SKM-1 (cell line): ENCODE measurements around the gene GPR135.
"Not testable (repeated sequence)": the region's sequence is repeated elsewhere in the genome, so short reads cannot be mapped to it uniquely, and the experiment has no call there.

Source experiments
- DNase-seq: peaks from one replicate; lab custom pipeline; 2025; ENCODE audit not compliant: unreplicated experiment; lab: John Stamatoyannopoulos, UW

The GPR135 gene

GRCh38 chr14:59478540-59478939 lies 13.4 kb upstream of the GPR135 start:
- DNase-seq: no peak

- DNase-seq: no peak
Measured at GRCh38 chr14:59475709-59476108, 10.5 kb upstream of the GPR135 start.

- DNase-seq: no peak
Measured at GRCh38 chr14:59474172-59474571, 9.0 kb upstream of the GPR135 start.

- no peak for DNase-seq
Measured at GRCh38 chr14:59464486-59465315, 479 bp downstream of the GPR135 start.

- no peak for DNase-seq
Measured at GRCh38 chr14:59463787-59464485, 1.2 kb downstream of the GPR135 start.

- no peak for DNase-seq
Measured at GRCh38 chr14:59461891-59462290, 3.3 kb downstream of the GPR135 start.

- DNase-seq: no peak
Measured at GRCh38 chr14:59460378-59460777, 4.8 kb downstream of the GPR135 start.

GRCh38 chr14:59458486-59458885 lies 6.7 kb downstream of the GPR135 start:
- DNase-seq: no peak

GRCh38 chr14:59455411-59455810 lies 9.8 kb downstream of the GPR135 start:
- no peak for DNase-seq

GRCh38 chr14:59454139-59454538 lies 11.0 kb downstream of the GPR135 start:
- no peak for DNase-seq

GRCh38 chr14:59451849-59452248 lies 13.3 kb downstream of the GPR135 start:
- no peak for DNase-seq

- no peak for DNase-seq
Measured at GRCh38 chr14:59450716-59451115, 14.5 kb downstream of the GPR135 start.

- not testable (repeated sequence) for DNase-seq
Measured at GRCh38 chr14:59448673-59449072, 16.5 kb downstream of the GPR135 start.

- no peak for DNase-seq
Measured at GRCh38 chr14:59439256-59439965, 25.8 kb downstream of the GPR135 start.

GRCh38 chr14:59438195-59438647 lies 27.0 kb downstream of the GPR135 start:
- DNase-seq: no peak

- no peak for DNase-seq
Measured at GRCh38 chr14:59435987-59436386, 29.2 kb downstream of the GPR135 start.

GRCh38 chr14:59435101-59435500 lies 30.1 kb downstream of the GPR135 start:
- no peak for DNase-seq

GRCh38 chr14:59429790-59430189 lies 35.4 kb downstream of the GPR135 start:
- no peak for DNase-seq

- no peak for DNase-seq
Measured at GRCh38 chr14:59428581-59429012, 36.6 kb downstream of the GPR135 start.

- no peak for DNase-seq
Measured at GRCh38 chr14:59427653-59428580, 37.3 kb downstream of the GPR135 start.
